AG10803 (cell line): ENCODE data around the gene TLK1.

Experiments used
- DNase-seq: peaks from one replicate; pipeline ENCODE4 v3.0.0; 2010; ENCODE audit warnings: low read depth
- H3K4me3 ChIP-seq: 2 replicates; pipeline ENCODE4 v1.5.1; 2011; ENCODE audit warnings: mild to moderate bottlenecking, low read length, control low read depth
- CTCF ChIP-seq: conservative IDR thresholded peaks from 2 replicates; pipeline ENCODE4 v1.5.1; 2011; ENCODE audit warnings: mild to moderate bottlenecking, low read length, control low read depth, inconsistent platforms

TLK1 gene

DNA sequence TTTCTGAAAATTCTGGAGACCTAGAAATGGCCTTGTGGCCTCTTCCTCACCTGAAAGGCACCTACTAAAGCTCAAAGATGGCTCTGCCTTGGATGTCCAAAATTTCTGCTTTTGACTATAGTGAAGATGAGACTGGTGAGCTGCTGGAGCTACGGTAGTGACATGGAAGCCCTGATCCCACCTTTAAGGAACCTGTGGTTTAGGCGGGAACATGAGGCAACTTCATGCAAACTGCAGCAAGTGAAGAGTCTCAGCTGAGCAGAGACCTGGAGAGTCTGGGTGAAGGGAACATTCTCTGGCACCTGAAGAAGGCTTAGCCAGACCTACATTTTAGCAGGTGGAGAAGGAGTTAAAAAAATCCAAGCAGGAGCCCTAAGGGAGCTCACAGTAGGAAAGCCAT lies 191.7 kb downstream of the TLK1 start:
- TF ChIP-seq CTCF: no peak
- DNase-seq: no peak
- H3K4me3 ChIP-seq: no peak overlapping the region

- no peak overlapping the region for H3K4me3 ChIP-seq
- no peak for DNase-seq
- no peak for TF ChIP-seq CTCF
These were observed 192.3 kb downstream of the TLK1 start for GRCh38 chr2:170968205-170969003.

GRCh38 chr2:170967553-170967952 lies 193.1 kb downstream of the TLK1 start:
- H3K4me3 ChIP-seq: no peak overlapping the region
- no peak for DNase-seq
- TF ChIP-seq CTCF: no peak

GRCh38 chr2:170966648-170967396 lies 193.9 kb downstream of the TLK1 start:
- 0 out of 2 replicates have a peak, but pooled peaks have one; percentile 8 for TF ChIP-seq CTCF
- DNase-seq: no peak

GRCh38 chr2:170965446-170966225 lies 195.1 kb downstream of the TLK1 start:
- no peak for DNase-seq
- no peak for TF ChIP-seq CTCF
- no peak overlapping the region for H3K4me3 ChIP-seq

More at GRCh38 chr2:170966648-170967396, 193.9 kb downstream of the TLK1 start:
- H3K4me3 ChIP-seq: no peak overlapping the region

- DNase-seq: no peak
- no peak for TF ChIP-seq CTCF
- no peak overlapping the region for H3K4me3 ChIP-seq
These were observed 197.3 kb downstream of the TLK1 start for GRCh38 chr2:170963386-170963785.
